CMK (cell line): ENCODE data around the gene EXOC3L1.
A peak's percentile ranks its signal among the peaks of the same experiment; 100 is the strongest.

Source experiments
- DNase-seq: peaks from one replicate; pipeline ENCODE4 v3.0.0-alpha.2; 2010; ENCODE audit warnings: low read depth

EXOC3L1 gene

GRCh38 chr16:67199011-67199807 is 9.3 kb upstream of the EXOC3L1 start, which contains the start of gene ELMO3:
ELMO3 (plus strand) TSS chr16:67199131; CDS start chr16:67199327, 196 bp downstream.
- DNase-seq = no peak

DNA sequence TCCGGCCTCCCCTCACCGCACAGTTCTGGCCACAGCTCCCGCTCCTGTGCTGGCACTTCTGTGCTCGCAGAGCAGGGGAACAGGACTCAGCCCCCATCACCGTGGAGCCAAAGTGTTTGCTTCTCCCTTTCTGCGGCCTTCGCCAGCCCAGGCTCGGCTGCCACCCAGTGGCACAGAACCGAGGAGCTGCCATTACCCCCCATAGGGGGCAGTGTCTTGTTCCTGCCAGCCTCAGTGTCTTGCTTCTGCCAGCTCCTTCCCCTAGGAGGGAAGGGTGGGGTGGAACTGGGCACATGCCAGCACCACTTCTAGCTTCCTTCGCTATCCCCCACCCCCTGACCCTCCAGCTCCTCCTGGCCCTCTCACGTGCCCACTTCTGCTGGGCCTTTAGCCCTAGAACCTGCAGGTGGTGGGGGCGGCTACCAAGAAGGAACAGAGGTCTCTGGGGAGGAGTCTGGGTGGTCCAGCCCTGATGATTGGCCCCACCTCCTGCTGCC is 8.3 kb upstream of the EXOC3L1 start:
- DNase-seq = no peak

DNA sequence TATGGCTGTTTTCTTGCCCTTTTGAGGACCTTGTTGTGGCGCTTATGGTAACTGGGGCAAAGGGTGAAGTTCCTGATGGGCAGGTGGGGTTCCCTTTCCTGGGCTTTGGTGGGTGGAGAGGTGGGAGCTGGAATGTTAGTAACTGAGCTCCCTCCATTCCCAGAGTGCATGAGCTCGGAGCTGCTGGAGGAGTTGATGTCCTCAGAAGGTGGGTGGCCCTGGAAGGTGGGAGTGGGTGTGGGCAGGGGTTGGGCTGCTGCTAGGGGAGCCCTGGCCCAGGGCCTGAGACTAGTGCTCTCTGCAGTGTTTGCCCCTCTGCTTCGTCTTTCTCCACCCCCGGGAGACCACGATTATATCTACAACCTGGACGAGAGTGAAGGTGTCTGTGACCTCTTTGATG is 7.8 kb upstream of the EXOC3L1 start:
- no peak for DNase-seq

GRCh38 chr16:67196881-67197280 is 6.9 kb upstream of the EXOC3L1 start:
- DNase-seq = no peak

- DNase-seq = no peak
These were observed 5.7 kb upstream of the EXOC3L1 start for GRCh38 chr16:67195676-67196075.

DNA sequence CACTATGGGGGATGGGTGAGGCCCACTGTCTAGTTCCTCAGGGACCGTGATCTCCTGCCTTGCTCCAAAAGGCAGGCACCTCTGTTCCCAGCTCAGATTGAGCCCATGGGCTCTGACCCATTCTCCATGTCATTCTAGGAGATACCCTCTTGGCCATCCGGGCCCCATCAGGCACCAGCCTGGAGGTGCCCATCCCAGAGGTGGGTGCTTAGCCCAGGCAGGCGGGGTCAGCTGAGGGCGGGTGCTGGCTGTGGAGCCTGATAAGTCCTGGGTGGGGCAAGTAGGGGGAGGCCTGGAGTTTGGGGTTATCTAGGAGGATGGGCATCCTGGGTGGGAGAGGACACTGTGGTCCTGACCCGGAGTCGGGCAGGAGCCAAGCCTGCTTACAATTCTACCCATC is 4.3 kb upstream of the EXOC3L1 start:
- DNase-seq = no peak

GRCh38 chr16:67193536-67193935 is 3.6 kb upstream of the EXOC3L1 start:
- DNase-seq = no peak

- no peak for DNase-seq
These were observed 2.9 kb upstream of the EXOC3L1 start for GRCh38 chr16:67192781-67193361.

GRCh38 chr16:67191995-67192681 is 2.2 kb upstream of the EXOC3L1 start, which contains the start of gene E2F4:
E2F4 (plus strand) TSS chr16:67192155; CDS start chr16:67192228, 73 bp downstream.
- peak; percentile 85 for DNase-seq

GRCh38 chr16:67191411-67191994 is 1.6 kb upstream of the EXOC3L1 start:
- no peak for DNase-seq

DNA sequence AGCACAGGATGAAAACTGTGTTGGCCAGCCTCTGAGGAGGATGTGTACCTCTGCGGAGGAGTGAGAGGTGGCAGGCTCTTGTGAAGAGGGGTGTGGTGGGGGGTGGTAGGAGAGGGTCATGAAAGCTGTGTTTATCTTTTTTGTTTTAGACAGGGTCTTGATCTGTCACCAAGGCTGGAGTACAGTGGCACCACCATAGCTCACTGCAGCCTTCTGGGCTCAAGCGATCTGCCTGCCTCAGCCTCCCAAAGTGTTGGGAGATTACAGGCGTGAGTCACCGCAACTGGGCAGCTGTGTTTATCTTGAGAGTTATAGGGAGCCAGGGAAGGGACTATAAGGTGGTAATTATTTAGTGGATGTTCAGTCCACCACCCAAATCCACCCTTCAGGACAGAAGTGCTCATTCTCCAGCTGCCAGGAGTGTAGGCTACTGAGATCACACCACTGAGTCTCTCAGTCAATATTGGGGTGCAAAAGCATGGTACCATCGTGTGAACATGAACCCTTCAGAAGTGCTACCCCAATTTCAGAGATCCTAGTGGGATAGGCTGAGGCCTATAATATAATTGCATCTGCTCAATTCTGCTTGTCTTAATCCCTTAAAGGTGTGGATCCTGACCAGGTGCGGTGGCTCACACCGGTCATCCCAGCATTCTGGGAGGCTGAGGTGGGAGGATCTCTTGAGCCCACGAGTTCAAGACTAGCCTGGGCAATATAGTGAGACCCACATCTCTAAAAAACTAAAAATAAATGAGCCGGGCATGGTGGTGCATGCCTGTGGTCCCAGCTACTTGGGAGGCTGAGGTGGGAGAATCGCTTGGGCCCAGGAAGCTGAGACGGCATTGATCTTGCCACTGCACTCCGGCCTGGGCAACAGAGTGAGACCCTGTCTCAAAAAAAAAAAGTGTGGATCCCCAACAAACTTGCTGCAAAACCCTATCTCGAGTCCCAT is 788 bp upstream of the EXOC3L1 start:
- no peak for DNase-seq

GRCh38 chr16:67188798-67189197 is 1.1 kb downstream of the EXOC3L1 start:
- no peak for DNase-seq

DNA sequence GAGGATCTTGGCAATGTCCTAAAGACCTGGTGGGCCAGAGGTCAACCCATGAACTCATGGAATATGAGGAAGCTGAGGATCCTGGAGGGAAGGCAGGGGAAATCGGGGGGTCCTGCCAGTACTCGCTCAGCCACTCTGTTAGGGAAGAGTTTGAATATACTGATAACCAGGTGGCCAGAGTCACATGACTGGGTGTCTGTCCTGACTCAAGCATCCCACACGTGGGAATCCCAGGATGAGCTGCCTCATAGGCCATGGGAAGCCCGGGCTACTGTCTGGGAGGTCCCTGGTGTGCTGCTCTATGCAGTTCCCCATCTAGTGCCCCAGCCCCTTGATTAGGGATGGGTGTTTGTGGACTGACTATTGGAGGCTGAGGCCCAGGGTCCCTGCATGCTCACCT is 1.6 kb downstream of the EXOC3L1 start:
- no peak for DNase-seq

GRCh38 chr16:67187175-67187890 is 2.6 kb downstream of the EXOC3L1 start:
- DNase-seq = no peak

DNA sequence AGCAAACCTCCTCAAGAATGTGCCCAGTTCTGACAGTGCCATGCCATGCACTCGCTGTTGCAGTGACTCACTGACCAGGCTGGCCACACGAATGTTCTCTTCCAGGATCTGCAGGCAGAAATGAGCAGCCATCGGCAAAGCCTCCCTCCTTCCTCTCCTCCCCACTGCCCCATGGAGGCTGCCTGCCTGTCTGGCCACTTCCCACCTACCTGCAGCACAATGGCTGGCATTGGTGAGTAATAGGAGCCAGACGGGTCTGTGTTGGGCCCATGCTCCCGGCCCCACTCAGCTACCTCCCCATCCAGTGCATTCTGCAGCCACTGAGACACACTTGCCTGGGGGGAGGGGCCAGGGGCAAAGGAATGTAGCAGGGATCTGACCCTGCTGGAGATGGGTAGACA is 3.4 kb downstream of the EXOC3L1 start:
- no peak for DNase-seq

- no peak for DNase-seq
These were observed 4.2 kb downstream of the EXOC3L1 start for GRCh38 chr16:67185651-67186134.

DNA sequence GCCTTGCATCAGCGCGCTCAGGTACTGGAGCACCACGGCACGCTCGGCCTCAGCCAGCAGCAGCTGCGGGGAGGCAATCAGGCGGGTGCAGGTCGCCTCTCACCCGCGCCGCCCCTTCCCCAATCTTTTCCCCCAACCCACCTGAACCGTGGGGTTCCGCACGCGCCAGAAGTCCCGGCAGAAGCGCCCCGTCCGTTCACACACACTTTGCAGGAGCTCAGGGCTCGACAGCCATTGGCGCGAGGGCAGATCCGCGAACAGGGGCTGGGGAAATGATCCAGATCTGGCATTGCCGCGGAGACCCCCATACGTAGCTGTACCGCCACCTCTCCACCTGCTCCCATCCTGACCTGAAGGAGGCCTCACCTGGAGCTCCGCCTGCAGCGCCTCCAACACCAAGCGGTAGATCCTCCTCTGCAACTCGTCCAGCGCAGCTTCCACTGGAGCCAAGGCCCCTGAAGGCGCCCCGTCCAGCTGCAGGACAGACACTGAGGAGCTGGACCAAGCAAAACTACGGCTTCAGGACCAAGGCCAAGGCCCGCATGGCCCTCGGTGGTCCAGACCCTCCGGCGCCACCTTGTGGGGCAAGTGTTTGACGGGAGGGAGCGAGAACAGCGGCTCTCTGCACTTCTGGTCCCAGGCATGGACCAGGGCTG is 4.8 kb downstream of the EXOC3L1 start:
- DNase-seq = peak; percentile 71

- DNase-seq = no peak
These were observed 5.4 kb downstream of the EXOC3L1 start for GRCh38 chr16:67184453-67184994.

- DNase-seq = peak; percentile 92
These were observed 6.1 kb downstream of the EXOC3L1 start, which contains the start of gene MATCAP1 for GRCh38 chr16:67183627-67184452. MATCAP1 (minus strand) TSS chr16:67183963; CDS start chr16:67180610, 3,353 bp downstream.
